Activated CD4-positive, CD25-positive, alpha-beta regulatory T cell treated with anti-CD3 and anti-CD28 coated beads, Interleukin-2, amount 50 U/mL, for 24 hours (primary cell): ENCODE results near the gene CCDC50.

Source experiments
- ATAC-seq, 2 donors: fragments of 150-1000 bp; cut with Tn5 transposase; one replicate each; pipeline ENCODE4 v1.10.0; 2021; ENCODE audit warnings: mild to moderate bottlenecking in 1 of 2, moderate library complexity in 1 of 2

Gene CCDC50

GRCh38 chr3:191430103-191430502, 100.9 kb downstream of the CCDC50 start:
- no peak for ATAC-seq

- ATAC-seq: no peak
Measured at GRCh38 chr3:191431160-191431822, 102.1 kb downstream of the CCDC50 start.

- ATAC-seq: no peak
Measured at GRCh38 chr3:191432162-191432561, 103.0 kb downstream of the CCDC50 start.

- no peak for ATAC-seq
Measured at GRCh38 chr3:191434024-191434423, 104.8 kb downstream of the CCDC50 start.

GRCh38 chr3:191435981-191436380, 106.8 kb downstream of the CCDC50 start:
- no peak for ATAC-seq

DNA sequence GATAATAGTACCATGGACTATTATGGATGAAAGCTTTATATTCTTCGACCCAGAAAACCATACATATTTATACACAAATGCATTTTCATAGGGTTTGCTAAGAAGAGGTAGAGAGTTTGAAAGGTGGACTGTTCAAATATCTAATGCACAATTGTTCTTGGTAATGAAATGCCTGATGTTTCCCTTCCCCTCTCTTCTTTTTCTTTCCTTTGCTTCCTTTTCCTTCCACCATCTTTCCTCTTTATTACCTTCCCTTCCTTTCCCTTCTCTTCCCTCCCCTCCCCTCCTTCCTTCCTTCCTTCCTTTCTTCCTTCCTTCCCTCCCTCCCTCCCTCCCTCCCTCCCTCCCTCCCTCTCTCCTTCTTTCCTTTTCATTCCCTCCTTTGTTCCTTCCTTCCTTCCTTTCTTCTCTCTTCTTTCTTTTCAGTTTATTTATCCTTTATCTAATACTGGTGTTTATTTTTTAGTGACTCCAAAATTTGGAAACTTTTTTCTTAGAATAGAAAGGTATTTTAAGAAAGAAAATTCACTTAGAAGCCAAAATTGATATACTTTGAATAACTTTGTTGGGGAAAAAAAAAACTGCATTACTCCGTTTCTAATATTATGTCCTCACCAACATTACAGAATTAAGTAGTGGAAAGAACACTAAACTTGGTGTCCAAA, 109.1 kb downstream of the CCDC50 start:
- no peak for ATAC-seq

DNA sequence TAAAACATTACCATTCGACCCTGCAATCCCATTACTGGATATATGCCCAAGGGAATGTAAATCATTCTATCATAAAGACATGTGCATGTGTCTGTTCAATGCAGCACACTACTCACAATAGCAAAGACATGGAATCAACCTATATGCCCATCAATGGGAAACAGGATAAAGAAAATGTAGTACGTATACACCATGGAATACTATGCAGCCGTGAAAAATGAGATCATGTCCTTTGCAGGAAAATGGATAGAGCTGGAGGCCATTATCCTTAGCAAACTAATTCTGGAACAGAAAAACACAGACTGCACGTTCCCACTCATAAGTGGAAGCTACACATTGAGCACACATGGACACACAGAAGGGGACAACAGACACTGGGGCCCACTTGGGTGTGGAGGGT, 111.3 kb downstream of the CCDC50 start:
- ATAC-seq: no peak

DNA sequence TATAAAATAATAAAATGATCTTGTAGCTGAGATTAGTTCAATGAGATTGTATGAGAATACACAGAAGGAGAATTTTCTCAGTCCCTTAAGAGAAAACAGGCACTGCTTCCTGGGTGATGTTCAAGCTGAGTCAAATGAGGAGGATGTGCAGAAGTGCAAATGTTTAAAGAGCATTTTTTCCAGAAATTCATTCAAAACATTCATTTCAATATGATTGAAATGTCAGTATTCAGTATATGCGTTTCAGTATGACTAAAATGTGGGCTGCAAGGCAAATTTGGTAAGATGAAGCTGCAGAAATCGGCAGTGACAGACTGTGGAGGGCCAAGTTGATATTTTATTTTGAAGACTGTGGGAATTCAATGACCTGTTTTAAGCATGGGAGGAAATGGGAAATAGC, 112.5 kb downstream of the CCDC50 start:
- ATAC-seq: no peak

DNA sequence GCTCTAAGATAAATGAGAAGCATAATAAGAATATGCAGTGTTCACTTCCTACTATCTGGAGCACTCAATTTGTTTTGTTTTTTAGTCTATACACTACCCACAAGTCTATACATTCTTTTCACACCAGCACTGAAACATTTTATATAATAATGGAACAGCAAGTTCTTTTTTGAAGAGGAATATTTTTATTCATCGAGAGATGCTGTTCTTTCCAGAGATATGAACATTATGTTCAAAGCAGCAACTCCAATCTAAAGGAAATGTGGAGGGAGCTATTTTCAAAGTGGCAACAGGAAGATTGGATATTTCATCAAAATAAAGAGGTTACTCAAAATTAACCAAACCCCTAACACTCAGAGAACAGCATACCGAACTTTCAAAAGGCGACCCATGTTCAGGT, 115.4 kb downstream of the CCDC50 start:
- ATAC-seq: no peak
